HG02571 (cell line): Measurements from ENCODE around the gene MAPKAP1.

ENCODE experiments used
- ATAC-seq: cut with Tn5 transposase; IDR thresholded peaks from one replicate; pipeline ENCODE4 v1.9.1; 2021; ENCODE audit warnings: mild to moderate bottlenecking, moderate library complexity; ENCODE audit not compliant: unreplicated experiment

Gene MAPKAP1

GRCh38 chr9:125538092-125538473 is 168.9 kb downstream of the MAPKAP1 start:
- ATAC-seq: no peak

DNA sequence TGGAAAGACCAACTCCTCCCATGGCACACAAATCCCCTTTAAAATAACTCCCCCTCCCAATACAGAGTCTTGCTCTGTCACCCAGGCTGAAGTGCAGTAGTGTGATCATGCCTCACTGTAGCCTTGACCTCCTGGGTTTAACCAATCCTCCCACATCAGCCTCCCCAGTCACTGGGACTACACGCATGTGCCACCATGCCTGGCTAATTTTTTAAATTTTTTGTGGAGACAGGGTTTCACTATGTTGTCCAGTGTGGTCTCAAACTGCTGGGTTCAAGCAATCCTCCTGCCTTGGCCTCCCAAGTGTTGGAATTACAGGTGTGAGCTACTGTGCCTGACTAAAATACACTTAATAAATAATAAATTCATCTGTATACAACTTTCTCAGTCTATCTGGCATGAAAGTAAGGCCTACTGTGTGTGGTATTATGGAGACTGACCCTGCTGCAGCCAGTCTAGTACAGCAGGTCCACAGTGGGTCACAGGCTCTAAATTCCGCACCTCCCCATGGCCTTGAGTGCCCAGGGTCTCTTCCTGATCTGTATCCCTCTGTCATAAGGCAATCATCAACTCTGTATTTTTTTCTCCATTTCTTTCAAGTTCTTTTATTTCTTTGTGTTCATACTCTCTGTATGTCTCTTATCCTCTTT is 169.4 kb downstream of the MAPKAP1 start:
- no peak for ATAC-seq

DNA sequence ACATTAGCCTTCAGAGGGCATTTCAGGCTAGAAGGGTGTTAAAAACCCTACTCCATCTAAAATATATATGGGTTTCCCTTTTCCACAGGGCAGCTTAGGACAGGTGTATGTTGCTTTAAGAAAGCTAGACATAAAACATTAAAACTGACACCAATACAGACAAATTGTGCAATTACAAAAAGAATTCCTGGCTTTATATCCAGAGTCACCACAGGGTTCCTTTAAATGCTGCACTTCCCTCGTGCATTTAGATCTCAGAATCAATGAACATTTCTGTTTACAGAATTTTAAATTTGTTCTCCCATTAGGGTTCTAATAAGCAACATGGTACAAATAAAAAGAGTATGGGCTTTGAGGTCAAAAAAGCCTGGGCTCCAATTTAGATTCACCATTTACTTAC is 170.2 kb downstream of the MAPKAP1 start:
- no peak for ATAC-seq

GRCh38 chr9:125536167-125536772 is 170.7 kb downstream of the MAPKAP1 start:
- no peak for ATAC-seq

DNA sequence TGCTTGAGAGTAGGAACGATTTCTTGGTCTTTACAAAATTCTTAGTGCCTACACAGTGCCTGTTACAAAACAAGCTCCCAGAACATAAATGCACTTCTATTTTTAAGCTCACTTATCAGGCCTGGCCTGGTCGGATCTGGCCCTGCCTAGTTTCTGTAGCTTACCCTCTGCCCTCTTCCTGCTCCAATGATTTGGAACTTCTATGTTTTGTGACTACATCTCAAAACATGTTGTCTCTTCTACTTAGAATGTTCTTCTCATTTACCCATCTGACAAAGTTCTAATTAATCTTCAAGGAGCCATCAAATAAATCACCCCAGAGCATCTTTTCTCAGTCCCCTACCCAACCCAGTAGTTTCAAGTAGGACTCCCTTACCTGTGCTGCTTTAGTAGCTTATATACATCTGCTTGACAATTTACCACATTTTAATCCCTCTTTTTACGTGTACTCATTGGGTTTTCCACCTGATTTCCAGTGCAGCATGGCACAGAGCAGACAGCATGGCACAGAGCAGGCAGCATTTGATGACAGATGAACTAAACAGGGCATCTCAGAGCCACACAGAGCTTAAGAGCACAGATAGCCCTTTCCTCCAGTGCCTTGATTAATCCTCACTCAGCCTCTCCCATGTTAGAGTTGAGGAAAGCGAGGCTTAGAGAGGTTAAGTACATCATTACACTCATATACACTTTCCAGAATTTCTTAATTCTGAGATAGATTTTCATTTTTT is 171.9 kb downstream of the MAPKAP1 start:
- no peak for ATAC-seq

GRCh38 chr9:125532812-125533594 is 174.0 kb downstream of the MAPKAP1 start:
- no peak for ATAC-seq

DNA sequence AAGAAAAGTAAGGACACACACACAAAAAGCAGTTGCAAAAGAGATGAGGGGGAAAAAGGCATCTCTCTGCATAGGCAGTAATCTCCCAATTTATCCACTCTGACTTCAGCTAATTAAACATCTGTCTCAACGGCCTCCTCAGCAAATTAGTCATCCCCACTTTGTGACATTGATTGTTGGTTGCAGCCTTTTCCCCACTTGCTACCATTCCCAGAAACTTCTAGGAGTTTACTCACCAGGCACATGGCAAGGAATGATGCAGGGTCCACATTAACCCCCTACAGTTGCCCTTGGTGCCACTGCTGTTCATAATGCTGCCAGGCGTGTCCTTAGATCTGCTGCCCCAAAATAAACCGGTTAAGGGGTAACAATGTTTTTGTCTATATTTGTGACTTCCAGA is 174.6 kb downstream of the MAPKAP1 start:
- ATAC-seq: no peak

DNA sequence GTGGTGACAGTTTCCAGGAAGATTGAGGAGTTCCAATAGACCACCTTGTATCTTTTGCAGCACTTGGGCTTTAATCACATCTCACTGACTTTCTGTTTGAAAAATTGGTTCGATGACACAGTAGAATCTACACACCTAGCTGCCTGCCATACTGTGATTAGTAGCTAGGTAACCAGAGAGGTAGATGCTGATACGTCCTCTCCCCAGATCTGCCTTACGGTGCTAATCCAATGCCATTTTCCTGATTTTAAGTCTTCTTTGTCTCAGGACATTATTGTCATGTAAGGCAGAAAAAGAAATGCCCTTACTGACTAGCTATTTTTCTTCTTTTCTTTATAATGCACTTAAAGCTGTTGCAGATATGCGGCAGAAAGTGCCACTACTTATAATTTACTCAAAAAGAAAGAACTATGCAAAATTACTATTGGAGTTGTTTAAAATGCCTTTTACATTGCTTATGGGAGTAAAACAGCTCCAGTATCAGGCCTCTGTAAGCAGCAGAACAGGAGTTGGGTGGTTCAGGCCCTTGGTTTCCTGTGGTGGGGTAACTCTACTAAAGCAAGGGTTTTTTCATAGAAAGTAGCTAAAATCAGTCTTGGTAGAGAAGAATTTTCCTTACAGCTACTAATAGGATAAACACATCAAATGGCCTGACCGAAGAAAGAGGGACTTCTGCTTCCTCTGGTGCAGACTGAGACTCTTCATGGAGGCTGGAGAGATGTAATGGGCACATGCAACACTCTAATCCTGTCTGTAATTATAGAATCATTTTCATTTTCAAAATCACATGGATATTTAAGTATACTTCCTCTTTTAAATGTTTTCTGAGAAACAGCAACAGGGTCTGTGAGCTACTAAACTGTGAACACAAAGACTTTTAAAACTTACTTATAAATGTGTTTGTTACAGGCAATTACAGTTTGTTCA is 177.2 kb downstream of the MAPKAP1 start:
- no peak for ATAC-seq

- no peak for ATAC-seq
Measured at GRCh38 chr9:125529107-125529506, 177.9 kb downstream of the MAPKAP1 start.

- no peak for ATAC-seq
Measured at GRCh38 chr9:125527471-125528002, 179.5 kb downstream of the MAPKAP1 start.

- ATAC-seq: no peak
Measured at GRCh38 chr9:125525921-125526631, 180.9 kb downstream of the MAPKAP1 start.

- ATAC-seq: no peak
Measured at GRCh38 chr9:125524583-125525355, 182.2 kb downstream of the MAPKAP1 start.

GRCh38 chr9:125523681-125524080 is 183.3 kb downstream of the MAPKAP1 start:
- no peak for ATAC-seq

DNA sequence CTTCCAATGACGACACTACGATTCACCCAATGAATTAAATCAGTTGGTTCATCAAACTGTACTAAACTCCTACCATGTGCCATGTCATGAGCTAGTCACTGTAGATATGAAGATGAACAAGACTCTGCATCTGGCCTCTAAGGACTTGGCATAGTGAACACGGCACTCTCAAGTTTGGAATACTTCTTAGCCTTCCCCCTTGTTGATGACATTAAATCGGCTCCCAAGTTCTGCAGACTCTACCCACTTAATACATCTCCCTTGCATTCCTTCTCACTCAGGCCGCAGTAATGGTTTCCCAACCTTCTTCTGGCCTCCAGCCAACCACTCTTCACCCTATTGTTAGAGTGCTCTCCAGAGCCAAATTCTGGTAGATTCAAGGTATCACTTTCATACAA is 184.7 kb downstream of the MAPKAP1 start:
- ATAC-seq: no peak

DNA sequence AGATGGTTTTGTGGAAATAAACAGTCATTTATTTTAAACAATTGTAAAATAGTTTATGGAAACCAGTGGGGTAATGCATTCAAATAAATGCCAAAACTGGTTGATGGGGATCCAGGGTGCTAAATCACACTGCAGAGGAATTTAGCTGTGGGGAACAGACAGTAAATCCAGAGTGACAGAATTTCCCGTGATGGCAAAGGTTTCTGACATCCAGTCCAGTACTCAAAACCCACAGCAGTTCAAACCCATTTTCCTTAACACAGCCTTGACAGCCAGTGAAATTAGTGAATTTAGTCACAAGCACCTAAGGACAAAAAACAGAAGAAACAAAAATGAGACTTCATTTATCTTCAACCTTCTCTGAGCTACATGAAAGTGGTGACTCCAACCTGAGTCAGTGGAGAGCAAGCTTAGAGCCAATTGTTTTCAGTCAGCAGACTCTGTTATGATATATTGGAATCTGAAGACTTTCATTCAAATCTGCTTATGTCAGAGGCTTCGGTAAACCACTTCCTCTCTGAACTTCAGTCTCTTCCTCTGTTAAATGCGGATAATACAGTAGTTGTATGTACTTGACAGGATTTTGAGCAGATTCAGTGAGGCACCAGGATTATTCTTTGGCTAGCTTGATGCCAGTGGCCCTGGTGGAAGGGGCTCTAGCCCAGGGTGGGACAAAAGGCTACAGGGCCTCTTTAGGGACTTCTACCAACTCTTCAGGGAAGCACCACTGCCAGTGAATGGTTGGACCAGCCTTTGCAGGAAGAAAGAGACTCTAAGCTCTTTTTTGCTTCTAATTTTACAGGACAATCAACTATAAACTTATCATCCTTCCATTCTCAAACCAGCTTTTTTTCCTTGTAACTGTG is 185.3 kb downstream of the MAPKAP1 start:
- no peak for ATAC-seq

GRCh38 chr9:125519734-125520133 is 187.3 kb downstream of the MAPKAP1 start:
- ATAC-seq: no peak

GRCh38 chr9:125517577-125517976 is 189.4 kb downstream of the MAPKAP1 start:
- no peak for ATAC-seq
